ENCODE measurements around the gene MRPS26.

GRCh38 chr20:3080939-3081388 is 35.1 kb downstream of the MRPS26 start:
- no peak for TF ChIP-seq POLR2A (IDR thresholded peaks at IDR 0.05)
- TF ChIP-seq, protein P1, sequence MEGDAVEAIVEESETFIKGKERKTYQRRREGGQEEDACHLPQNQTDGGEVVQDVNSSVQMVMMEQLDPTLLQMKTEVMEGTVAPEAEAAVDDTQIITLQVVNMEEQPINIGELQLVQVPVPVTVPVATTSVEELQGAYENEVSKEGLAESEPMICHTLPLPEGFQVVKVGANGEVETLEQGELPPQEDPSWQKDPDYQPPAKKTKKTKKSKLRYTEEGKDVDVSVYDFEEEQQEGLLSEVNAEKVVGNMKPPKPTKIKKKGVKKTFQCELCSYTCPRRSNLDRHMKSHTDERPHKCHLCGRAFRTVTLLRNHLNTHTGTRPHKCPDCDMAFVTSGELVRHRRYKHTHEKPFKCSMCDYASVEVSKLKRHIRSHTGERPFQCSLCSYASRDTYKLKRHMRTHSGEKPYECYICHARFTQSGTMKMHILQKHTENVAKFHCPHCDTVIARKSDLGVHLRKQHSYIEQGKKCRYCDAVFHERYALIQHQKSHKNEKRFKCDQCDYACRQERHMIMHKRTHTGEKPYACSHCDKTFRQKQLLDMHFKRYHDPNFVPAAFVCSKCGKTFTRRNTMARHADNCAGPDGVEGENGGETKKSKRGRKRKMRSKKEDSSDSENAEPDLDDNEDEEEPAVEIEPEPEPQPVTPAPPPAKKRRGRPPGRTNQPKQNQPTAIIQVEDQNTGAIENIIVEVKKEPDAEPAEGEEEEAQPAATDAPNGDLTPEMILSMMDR (IDR thresholded peaks at IDR 0.05), result no peak
